Activated naive CD4-positive, alpha-beta T cell treated with anti-CD3 and anti-CD28 coated beads, Interleukin-2, amount 50 U/mL, for 24 hours (primary cell): ENCODE results near the gene LCK.

ENCODE experiments used
- H3K27ac Mint-ChIP-seq: one replicate; pipeline ENCODE4 v1.8.0; 2021; ENCODE audit warnings: mild to moderate bottlenecking, mixed read lengths
- H3K27me3 Mint-ChIP-seq: one replicate; pipeline ENCODE4 v1.8.0; 2021; ENCODE audit warnings: mixed read lengths
- H3K36me3 Mint-ChIP-seq: one replicate; pipeline ENCODE4 v1.8.0; 2021; ENCODE audit warnings: mixed read lengths
- H3K4me1 Mint-ChIP-seq: one replicate; pipeline ENCODE4 v1.8.0; 2021; ENCODE audit warnings: mixed read lengths
- H3K4me3 Mint-ChIP-seq: one replicate; pipeline ENCODE4 v1.8.0; 2021; ENCODE audit warnings: mild to moderate bottlenecking, mixed read lengths
- H3K9me3 Mint-ChIP-seq: one replicate; pipeline ENCODE4 v1.8.0; 2021; ENCODE audit warnings: mixed read lengths

Gene LCK

GRCh38 chr1:32318127-32318869 lies 67.2 kb downstream of the LCK start:
- Mint-ChIP-seq H3K36me3 (peaks cover 7% of the 10 kb centered on the region), H3K27me3 (no peaks in the 10 kb centered on the region), H3K27ac (peak overlapping the region; percentile 30), H3K9me3 (no peaks in the 10 kb centered on the region), H3K4me1 (peaks cover 44% of the 10 kb centered on the region), H3K4me3 (no peak overlapping the region)

GRCh38 chr1:32321712-32322291 lies 70.7 kb downstream of the LCK start:
- Mint-ChIP-seq H3K27me3 (no peaks in the 10 kb centered on the region), H3K4me1 (peaks cover 43% of the 10 kb centered on the region), H3K36me3 (peaks cover 6% of the 10 kb centered on the region)

GRCh38 chr1:32327204-32327603 lies 76.1 kb downstream of the LCK start:
- no peak overlapping the region for H3K27ac Mint-ChIP-seq
- peaks cover 31% of the 10 kb centered on the region for H3K4me1 Mint-ChIP-seq
- H3K4me3 Mint-ChIP-seq = no peak overlapping the region
- H3K27me3 Mint-ChIP-seq = no peaks in the 10 kb centered on the region
- no peaks in the 10 kb centered on the region for H3K9me3 Mint-ChIP-seq
- H3K36me3 Mint-ChIP-seq = peaks cover 18% of the 10 kb centered on the region

More at GRCh38 chr1:32321712-32322291, 70.7 kb downstream of the LCK start:
- peak overlapping the region; percentile 90 for H3K27ac Mint-ChIP-seq
- peak overlapping the region; percentile 56 for H3K4me3 Mint-ChIP-seq
- H3K9me3 Mint-ChIP-seq = no peaks in the 10 kb centered on the region

GRCh38 chr1:32329931-32330466 lies 78.9 kb downstream of the LCK start:
- H3K27me3 Mint-ChIP-seq = no peaks in the 10 kb centered on the region
- H3K4me1 Mint-ChIP-seq = peaks cover 31% of the 10 kb centered on the region
- peak overlapping the region; percentile 64 for H3K27ac Mint-ChIP-seq
- no peak overlapping the region for H3K4me3 Mint-ChIP-seq
- H3K36me3 Mint-ChIP-seq = peaks cover 16% of the 10 kb centered on the region
- H3K9me3 Mint-ChIP-seq = no peaks in the 10 kb centered on the region

GRCh38 chr1:32330558-32331151 lies 79.6 kb downstream of the LCK start:
- peaks cover 13% of the 10 kb centered on the region for H3K36me3 Mint-ChIP-seq
- peaks cover 26% of the 10 kb centered on the region for H3K4me1 Mint-ChIP-seq
- H3K27me3 Mint-ChIP-seq = no peaks in the 10 kb centered on the region
- no peaks in the 10 kb centered on the region for H3K9me3 Mint-ChIP-seq
- H3K4me3 Mint-ChIP-seq = no peak overlapping the region
- H3K27ac Mint-ChIP-seq = no peak overlapping the region

- no peaks in the 10 kb centered on the region for H3K27me3 Mint-ChIP-seq
- H3K36me3 Mint-ChIP-seq = peaks cover 13% of the 10 kb centered on the region
- H3K9me3 Mint-ChIP-seq = no peaks in the 10 kb centered on the region
- no peak overlapping the region for H3K4me3 Mint-ChIP-seq
- H3K27ac Mint-ChIP-seq = peak overlapping the region; percentile 31
- peaks cover 26% of the 10 kb centered on the region for H3K4me1 Mint-ChIP-seq
Measured at GRCh38 chr1:32331549-32331948, 80.5 kb downstream of the LCK start.

GRCh38 chr1:32332290-32333079 lies 81.4 kb downstream of the LCK start:
- Mint-ChIP-seq H3K27ac (peak overlapping the region; percentile 30), H3K27me3 (no peaks in the 10 kb centered on the region), H3K4me1 (peaks cover 34% of the 10 kb centered on the region), H3K4me3 (no peak overlapping the region), H3K9me3 (no peaks in the 10 kb centered on the region), H3K36me3 (peaks cover 11% of the 10 kb centered on the region)

- Mint-ChIP-seq H3K27me3 (no peaks in the 10 kb centered on the region), H3K4me1 (peaks cover 42% of the 10 kb centered on the region), H3K27ac (peak overlapping the region; percentile 57), H3K4me3 (peak overlapping the region; percentile 58), H3K36me3 (peaks cover 9% of the 10 kb centered on the region), H3K9me3 (no peaks in the 10 kb centered on the region)
Measured at GRCh38 chr1:32333251-32333963, 82.3 kb downstream of the LCK start.

- H3K27me3 Mint-ChIP-seq = no peaks in the 10 kb centered on the region
- no peaks in the 10 kb centered on the region for H3K9me3 Mint-ChIP-seq
- peaks cover 48% of the 10 kb centered on the region for H3K4me1 Mint-ChIP-seq
- peaks cover 7% of the 10 kb centered on the region for H3K36me3 Mint-ChIP-seq
- H3K27ac Mint-ChIP-seq = peak overlapping the region; percentile 91
- H3K4me3 Mint-ChIP-seq = peak overlapping the region; percentile 91
Measured at GRCh38 chr1:32334274-32334861, 83.3 kb downstream of the LCK start.

- peak overlapping the region; percentile 91 for H3K4me3 Mint-ChIP-seq
- no peaks in the 10 kb centered on the region for H3K27me3 Mint-ChIP-seq
- H3K9me3 Mint-ChIP-seq = no peaks in the 10 kb centered on the region
- peaks cover 49% of the 10 kb centered on the region for H3K4me1 Mint-ChIP-seq
- peaks cover 4% of the 10 kb centered on the region for H3K36me3 Mint-ChIP-seq
- peak overlapping the region; percentile 91 for H3K27ac Mint-ChIP-seq
Measured at GRCh38 chr1:32334864-32335534, 83.9 kb downstream of the LCK start.

GRCh38 chr1:32335535-32335789 lies 84.4 kb downstream of the LCK start:
- Mint-ChIP-seq H3K4me3 (peak overlapping the region; percentile 91), H3K27me3 (no peaks in the 10 kb centered on the region), H3K27ac (no peak overlapping the region), H3K4me1 (peaks cover 49% of the 10 kb centered on the region), H3K9me3 (no peaks in the 10 kb centered on the region), H3K36me3 (peaks cover 4% of the 10 kb centered on the region)
